Osteoblast (primary cell): Measurements from ENCODE around the gene TPRN. TPM values are rescaled to one million over a fixed set of nuclear protein-coding genes. Genes with fewer than 3 reads are reported as not detected.

Experiments used
- DNase-seq: peaks from one replicate; pipeline ENCODE4 v3.0.0; 2011; ENCODE audit warnings: low spot score, mixed read lengths; ENCODE audit not compliant: insufficient read length; ENCODE audit errors: missing footprints
- H2AFZ ChIP-seq: 2 replicates; pipeline ENCODE4 v1.6.0; 2011; ENCODE audit warnings: mild to moderate bottlenecking, low read length
- H3K27ac ChIP-seq: 2 replicates; pipeline ENCODE4 v1.5.1; 2011; ENCODE audit warnings: mild to moderate bottlenecking, low read depth, low read length, moderate library complexity
- H3K27me3 ChIP-seq: 2 replicates; pipeline ENCODE4 v1.6.0; 2012; ENCODE audit warnings: mild to moderate bottlenecking, control low read depth, inconsistent platforms, low read length, moderate library complexity; ENCODE audit not compliant: insufficient read depth
- H3K36me3 ChIP-seq: 2 replicates; pipeline ENCODE4 v1.5.1; 2011; ENCODE audit warnings: mild to moderate bottlenecking, low read length, control low read depth, moderate library complexity; ENCODE audit not compliant: insufficient read depth
- H3K4me1 ChIP-seq: 2 replicates; pipeline ENCODE4 v1.5.1; 2011; ENCODE audit warnings: mild to moderate bottlenecking, low read length, control low read depth, moderate library complexity; ENCODE audit not compliant: insufficient read depth
- H3K4me2 ChIP-seq: 2 replicates; pipeline ENCODE4 v1.6.0; 2011; ENCODE audit warnings: mild to moderate bottlenecking, low read length; ENCODE audit not compliant: insufficient read depth
- H3K4me3 ChIP-seq: fragments of 200-600 bp; sonication (generic); 3 replicates; pipeline ENCODE4 v1.5.1; 2012; ENCODE audit warnings: mild to moderate bottlenecking, low read length, inconsistent platforms; ENCODE audit not compliant: insufficient read depth
- H3K79me2 ChIP-seq: 2 replicates; pipeline ENCODE4 v1.6.0; 2012; ENCODE audit warnings: mild to moderate bottlenecking, low read length, control low read depth, inconsistent platforms; ENCODE audit not compliant: insufficient read depth
- H3K9me3 ChIP-seq: 2 replicates; pipeline ENCODE4 v1.5.1; 2011; ENCODE audit warnings: low read depth, low read length, control low read depth
- H4K20me1 ChIP-seq: 2 replicates; pipeline ENCODE4 v1.6.0; 2012; ENCODE audit warnings: mild to moderate bottlenecking, low read length, control low read depth; ENCODE audit not compliant: insufficient read depth
- total RNA-seq: library from RNA; depleted of rRNA; stranded (reverse); fragments of >200 nt; gene quantifications from 2 replicates; pipeline ENCODE4 v1.2.3, GENCODE V29; 2012
- TF ChIP-seq, protein P1 (sequence below): IDR thresholded peaks from 2 replicates; pipeline ENCODE4 v1.5.1; 2011; ENCODE audit warnings: mild to moderate bottlenecking, low read depth, low read length, moderate library complexity; ENCODE audit errors: extremely low read depth

Gene TPRN
- total RNA-seq, 1 donor = 10.5 TPM

DNA sequence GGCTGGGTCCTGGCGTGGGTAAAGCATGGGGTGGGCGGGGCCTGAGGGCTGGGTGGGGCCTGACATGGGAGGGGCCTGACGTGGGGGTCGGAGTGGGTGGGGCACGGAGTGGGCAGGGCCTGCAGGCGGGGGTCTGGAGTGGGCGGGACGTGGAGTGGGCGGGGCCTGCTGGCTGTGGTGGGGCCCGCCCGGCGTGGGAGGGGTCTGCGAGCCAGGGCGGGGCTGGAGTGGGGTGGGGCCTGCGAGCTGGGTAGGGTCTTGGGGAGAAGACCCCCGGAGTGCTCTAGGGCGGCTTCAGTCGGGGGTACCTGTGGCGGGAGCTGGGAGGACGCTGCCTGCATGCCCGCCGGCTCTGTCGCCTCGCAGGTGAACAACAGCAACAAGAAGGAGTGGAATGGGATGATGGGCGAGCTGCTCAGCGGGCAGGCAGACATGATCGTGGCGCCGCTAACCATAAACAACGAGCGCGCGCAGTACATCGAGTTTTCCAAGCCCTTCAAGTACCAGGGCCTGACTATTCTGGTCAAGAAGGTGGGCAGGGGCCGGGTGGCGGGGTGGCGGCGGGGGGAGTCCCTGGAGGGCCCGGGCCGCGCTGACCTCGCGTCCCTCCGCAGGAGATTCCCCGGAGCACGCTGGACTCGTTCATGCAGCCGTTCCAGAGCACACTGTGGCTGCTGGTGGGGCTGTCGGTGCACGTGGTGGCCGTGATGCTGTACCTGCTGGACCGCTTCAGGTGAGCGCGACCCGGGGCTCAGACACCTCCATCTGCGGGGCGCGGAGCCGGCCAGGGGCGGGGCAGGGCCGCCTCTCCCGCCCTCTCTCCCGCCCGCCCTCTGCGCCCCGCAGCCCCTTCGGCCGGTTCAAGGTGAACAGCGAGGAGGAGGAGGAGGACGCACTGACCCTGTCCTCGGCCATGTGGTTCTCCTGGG is 38.7 kb downstream of the TPRN start:
- peak; percentile 95 for DNase-seq
- no peak overlapping the region for H3K4me2 ChIP-seq

DNA sequence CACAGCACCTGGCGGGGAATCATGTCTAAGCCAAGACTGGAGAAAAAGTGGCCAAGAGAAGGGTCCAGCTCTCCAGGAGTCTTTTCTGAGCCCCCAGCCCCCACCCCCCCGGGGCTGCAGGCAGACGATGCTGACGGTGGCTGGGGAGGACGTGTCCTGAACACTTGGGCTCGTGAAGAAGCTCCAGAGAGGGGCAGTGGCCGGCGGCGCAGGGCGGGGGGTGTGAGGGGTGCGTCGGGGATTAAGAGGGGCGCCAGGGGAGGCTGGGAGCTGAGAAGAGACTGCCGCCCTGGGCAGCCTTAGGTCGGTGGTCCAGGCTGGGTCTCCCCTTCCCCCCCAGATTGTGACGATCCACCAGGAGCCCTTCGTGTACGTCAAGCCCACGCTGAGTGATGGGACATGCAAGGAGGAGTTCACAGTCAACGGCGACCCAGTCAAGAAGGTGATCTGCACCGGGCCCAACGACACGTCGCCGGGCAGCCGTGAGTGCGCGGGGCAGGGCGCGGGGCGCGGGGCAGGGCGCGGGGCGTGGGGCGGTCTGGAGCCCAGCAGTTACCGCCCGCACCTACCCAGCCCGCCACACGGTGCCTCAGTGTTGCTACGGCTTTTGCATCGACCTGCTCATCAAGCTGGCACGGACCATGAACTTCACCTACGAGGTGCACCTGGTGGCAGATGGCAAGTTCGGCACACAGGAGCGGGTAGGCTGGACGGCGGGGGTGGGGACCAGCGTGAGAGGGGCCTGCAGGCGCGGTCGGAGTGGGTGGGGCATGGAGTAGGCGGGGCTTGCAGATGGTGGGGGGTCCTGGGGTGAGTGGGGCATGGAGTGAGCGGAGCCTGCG is 39.6 kb downstream of the TPRN start:
- TF ChIP-seq, protein P1, sequence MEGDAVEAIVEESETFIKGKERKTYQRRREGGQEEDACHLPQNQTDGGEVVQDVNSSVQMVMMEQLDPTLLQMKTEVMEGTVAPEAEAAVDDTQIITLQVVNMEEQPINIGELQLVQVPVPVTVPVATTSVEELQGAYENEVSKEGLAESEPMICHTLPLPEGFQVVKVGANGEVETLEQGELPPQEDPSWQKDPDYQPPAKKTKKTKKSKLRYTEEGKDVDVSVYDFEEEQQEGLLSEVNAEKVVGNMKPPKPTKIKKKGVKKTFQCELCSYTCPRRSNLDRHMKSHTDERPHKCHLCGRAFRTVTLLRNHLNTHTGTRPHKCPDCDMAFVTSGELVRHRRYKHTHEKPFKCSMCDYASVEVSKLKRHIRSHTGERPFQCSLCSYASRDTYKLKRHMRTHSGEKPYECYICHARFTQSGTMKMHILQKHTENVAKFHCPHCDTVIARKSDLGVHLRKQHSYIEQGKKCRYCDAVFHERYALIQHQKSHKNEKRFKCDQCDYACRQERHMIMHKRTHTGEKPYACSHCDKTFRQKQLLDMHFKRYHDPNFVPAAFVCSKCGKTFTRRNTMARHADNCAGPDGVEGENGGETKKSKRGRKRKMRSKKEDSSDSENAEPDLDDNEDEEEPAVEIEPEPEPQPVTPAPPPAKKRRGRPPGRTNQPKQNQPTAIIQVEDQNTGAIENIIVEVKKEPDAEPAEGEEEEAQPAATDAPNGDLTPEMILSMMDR = no peak
- no peak overlapping the region for H3K4me3 ChIP-seq
- no peak for DNase-seq
- no peaks in the 10 kb centered on the region for H3K36me3 ChIP-seq
- H4K20me1 ChIP-seq = peaks cover 5% of the 10 kb centered on the region
- H3K4me1 ChIP-seq = no peaks in the 10 kb centered on the region
- no peaks in the 10 kb centered on the region for H3K9me3 ChIP-seq
- H3K79me2 ChIP-seq = no peaks in the 10 kb centered on the region
- H3K27ac ChIP-seq = no peak overlapping the region
- no peak overlapping the region for H2AFZ ChIP-seq
- no peak overlapping the region for H3K4me2 ChIP-seq
- H3K27me3 ChIP-seq = peaks cover 62% of the 10 kb centered on the region

More for the DNA sequence above, 38.7 kb downstream of the TPRN start:
- H3K4me1 ChIP-seq = no peaks in the 10 kb centered on the region
- H3K9me3 ChIP-seq = no peaks in the 10 kb centered on the region
- no peaks in the 10 kb centered on the region for H3K36me3 ChIP-seq
- H3K27me3 ChIP-seq = peaks cover 70% of the 10 kb centered on the region
- peaks cover 5% of the 10 kb centered on the region for H4K20me1 ChIP-seq
- H3K79me2 ChIP-seq = no peaks in the 10 kb centered on the region
- TF ChIP-seq, protein P1 = no peak
- H3K27ac ChIP-seq = no peak overlapping the region
- no peak overlapping the region for H3K4me3 ChIP-seq
- no peak overlapping the region for H2AFZ ChIP-seq

DNA sequence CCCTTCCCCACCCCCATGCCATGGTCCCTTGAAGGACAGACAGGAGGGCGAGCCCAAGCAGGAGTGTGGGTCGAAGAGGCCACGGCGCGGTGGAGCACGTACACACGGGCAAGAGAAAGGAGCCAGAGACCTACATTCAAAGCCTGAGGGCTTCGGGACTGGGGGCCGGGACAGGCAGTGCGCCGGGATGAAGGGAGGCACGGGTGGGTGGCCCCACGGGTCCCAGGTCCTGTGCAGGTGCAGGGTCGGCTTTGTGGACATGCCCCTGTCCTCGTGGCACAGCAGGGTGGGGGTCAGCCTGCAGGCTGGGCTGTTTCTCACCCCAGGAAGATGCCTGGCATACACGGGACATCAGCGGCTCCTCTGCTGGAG is 40.5 kb downstream of the TPRN start:
- no peak overlapping the region for H2AFZ ChIP-seq
- H3K9me3 ChIP-seq = no peaks in the 10 kb centered on the region
- peaks cover 57% of the 10 kb centered on the region for H3K27me3 ChIP-seq

More for the DNA sequence above, 40.5 kb downstream of the TPRN start:
- H3K36me3 ChIP-seq = no peaks in the 10 kb centered on the region
- no peak overlapping the region for H3K27ac ChIP-seq
- no peak for DNase-seq
- no peaks in the 10 kb centered on the region for H3K79me2 ChIP-seq
- H3K4me2 ChIP-seq = no peak overlapping the region
- H3K4me3 ChIP-seq = no peak overlapping the region
- TF ChIP-seq, protein P1 = no peak
- H3K4me1 ChIP-seq = no peaks in the 10 kb centered on the region
- H4K20me1 ChIP-seq = peaks cover 5% of the 10 kb centered on the region
